ENCODE measurements around the gene CR1. TPM values are rescaled to one million over a fixed set of nuclear protein-coding genes. Genes with fewer than 3 reads are reported as not detected.

Gene CR1
- total RNA-seq, 1 experiment from 2014 or later, result 0.07 TPM

- intact Hi-C loops (cut with micrococcal nuclease), result loop anchor here (10.0 kb wide), 1 partner anchor 585 kb away; the partner anchor contains the start of gene C4BPB
- H3K27me3 ChIP-seq (ENCODE audit: insufficient read depth, low read length), result no peaks in the 10 kb centered on the region
- H3K9me2 ChIP-seq (ENCODE audit: insufficient read depth), result no peaks in the 10 kb centered on the region
- DNase-seq (ENCODE audit: low read depth, low spot score), result no peak
- H3K79me2 ChIP-seq (ENCODE audit: insufficient read depth, low read length), result no peaks in the 10 kb centered on the region
- no peaks in the 10 kb centered on the region for H3K9me3 ChIP-seq (ENCODE audit: control insufficient read depth in 1 of 2, insufficient read depth in 1 of 2, low read depth in 1 of 2, low read length in 2 of 2)
- no peaks in the 10 kb centered on the region for H4K20me1 ChIP-seq (ENCODE audit: insufficient read depth)
- POLR2A ChIA-PET, result no interaction called here
- no peak overlapping the region for H3K4me2 ChIP-seq (ENCODE audit: low read length)
- CTCF ChIA-PET, result no interaction called here
- H3K36me3 ChIP-seq (ENCODE audit: control insufficient read depth in 1 of 2, insufficient read depth in 2 of 2, low read length in 2 of 2), result no peaks in the 10 kb centered on the region
- no peak overlapping the region for H3K9ac ChIP-seq (ENCODE audit: low read length)
- H3K4me1 ChIP-seq (ENCODE audit: control insufficient read depth in 1 of 2, insufficient read depth in 2 of 2, low read length in 2 of 2), result no peaks in the 10 kb centered on the region
- no peak overlapping the region for H2AFZ ChIP-seq (ENCODE audit: low read depth, low read length, poor library complexity, severe bottlenecking)
- H3K27ac ChIP-seq (ENCODE audit: low read depth, low read length), result no peak overlapping the region
- ATAC-seq, result no peak
- H3K4me3 ChIP-seq (replicated peaks in 1 of 2; ENCODE audit: low read depth in 1 of 2, low read length in 2 of 2), result no peak overlapping the region
- no peak for TF ChIP-seq ZFX (IDR thresholded peaks at IDR 0.05)
- TF ChIP-seq SP1 (IDR thresholded peaks at IDR 0.05; ENCODE audit: low read depth), result no peak
- TF ChIP-seq POLR2AphosphoS5 (IDR thresholded peaks at IDR 0.05; ENCODE audit: low read depth, low read length), result no peak
- no peak for TF ChIP-seq EGR1 (IDR thresholded peaks at IDR 0.05; ENCODE audit: low read depth)
- TF ChIP-seq ATF3 (IDR thresholded peaks at IDR 0.05), result no peak
- TF ChIP-seq TCF7L2 (IDR thresholded peaks at IDR 0.05; ENCODE audit: borderline replicate concordance, extremely low read depth, insufficient read depth, insufficient read length), result no peak
- TF ChIP-seq JUND (IDR thresholded peaks at IDR 0.05), result no peak
- no peak for TF ChIP-seq ZNF274 (IDR thresholded peaks at IDR 0.05; ENCODE audit: low read depth, low read length)
- no peak for TF ChIP-seq FOSL1 (IDR thresholded peaks at IDR 0.05; ENCODE audit: low read depth)
- no peak for TF ChIP-seq EZH2phosphoT487 (IDR thresholded peaks at IDR 0.05; ENCODE audit: borderline replicate concordance)
- TF ChIP-seq SRF (IDR thresholded peaks at IDR 0.05; ENCODE audit: low read depth), result no peak
- no peak for TF ChIP-seq SIN3A (IDR thresholded peaks at IDR 0.05; ENCODE audit: low read depth)
- no peak for TF ChIP-seq YY1 (IDR thresholded peaks at IDR 0.05; ENCODE audit: extremely low read depth, insufficient replicate concordance, low read depth, low read length)
- TF ChIP-seq EZH2 (IDR thresholded peaks at IDR 0.05), result no peak
- no peak for TF ChIP-seq MAX (IDR thresholded peaks at IDR 0.05)
- TF ChIP-seq RAD21 (IDR thresholded peaks at IDR 0.05; ENCODE audit: low read depth), result no peak
- TF ChIP-seq REST (IDR thresholded peaks at IDR 0.05; ENCODE audit: low read depth), result no peak
- no peak for TF ChIP-seq CTCF (IDR thresholded peaks at IDR 0.05 in 2 of 3, conservative IDR thresholded peaks at IDR 0.05 in 1 of 3; ENCODE audit: borderline replicate concordance in 1 of 3, insufficient read depth in 1 of 3, low read depth in 2 of 3, low read length in 2 of 3)
- TF ChIP-seq CEBPB (IDR thresholded peaks at IDR 0.05; ENCODE audit: low read depth), result no peak
- RAD21 ChIA-PET (ENCODE audit: low non-redundant PET in 1 of 2, low total read pairs in 2 of 2, uncharacterized antibody in 2 of 2, unreplicated experiment in 2 of 2), result no interaction called here
- no TSS peak for BruUV-seq (replicated peaks)
Observed at GRCh38 chr1:207669528-207670009, 173.6 kb downstream of the CR1 start.

Data from HCT116 (cell line).